NT2/D1 (cell line): ENCODE measurements around the gene THNSL1.

Experiments used
- YY1 ChIP-seq: IDR thresholded peaks from 2 replicates; pipeline ENCODE4 v1.6.1; 2011; ENCODE audit not compliant: insufficient read length, insufficient read depth
- ZNF274 ChIP-seq: IDR thresholded peaks from 2 replicates; pipeline ENCODE4 v1.6.1; 2011; ENCODE audit warnings: mild to moderate bottlenecking, low read depth, low read length

DNA sequence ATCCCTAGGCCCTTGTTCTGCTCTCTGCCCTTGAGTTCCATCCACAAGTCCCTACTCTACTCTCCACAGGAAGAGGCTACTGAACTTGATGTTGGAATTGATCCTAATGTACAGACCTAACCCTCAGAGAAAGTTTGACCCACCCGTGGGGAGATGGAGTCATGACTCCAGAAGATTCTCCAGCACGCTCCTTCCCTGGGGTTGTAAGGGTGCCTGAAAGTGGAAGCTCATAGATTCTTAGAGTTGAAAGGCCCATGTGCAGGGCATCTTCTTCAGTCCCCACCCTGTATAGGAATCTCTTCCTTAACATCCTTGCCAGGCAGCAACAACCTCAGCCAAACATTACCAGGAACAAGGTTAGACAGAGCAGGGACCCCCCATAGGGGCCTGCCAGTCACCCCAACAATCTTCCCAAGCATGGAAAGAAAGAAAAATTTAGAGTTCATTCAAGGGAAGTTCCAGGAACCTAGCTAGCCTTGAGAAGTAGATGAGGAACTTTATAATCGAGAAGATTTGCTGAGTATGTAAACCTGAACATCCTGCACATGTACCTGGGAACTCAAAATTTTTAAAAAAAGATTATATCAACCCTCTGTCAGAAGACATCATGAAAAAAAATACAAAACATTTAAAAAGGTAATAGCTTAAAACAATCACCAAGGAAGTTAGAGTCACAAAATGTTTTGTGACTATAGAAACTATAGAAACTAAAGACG, 49.5 kb downstream of the THNSL1 start:
- TF ChIP-seq YY1 (no peak), ZNF274 (no peak)
